Astrocyte (in vitro differentiated cells and primary cell): Measurements from ENCODE around the gene CALD1. TPM values are rescaled to one million over a fixed set of nuclear protein-coding genes. Genes with fewer than 3 reads are reported as not detected.
A peak's percentile ranks its signal among the peaks of the same experiment; 100 is the strongest.

Experiments used
- DNase-seq: peaks from one replicate; pipeline ENCODE4 v3.0.0-alpha.2; 2010; ENCODE audit warnings: low read depth
- FAIRE-seq: peaks from 2 replicates; lab custom pipeline; 2011; peaks lifted over from hg19 to GRCh38; lab: Jason Lieb, UNC
- H2AFZ ChIP-seq: 2 replicates; pipeline ENCODE4 v1.6.0; 2012; ENCODE audit warnings: low read depth, low read length, inconsistent platforms
- H3K27ac ChIP-seq: 2 replicates; pipeline ENCODE4 v1.5.1; 2011; ENCODE audit warnings: low read depth, low read length, inconsistent platforms
- H3K27me3 ChIP-seq: 2 replicates; pipeline ENCODE4 v1.6.0; 2011; ENCODE audit warnings: low read length, inconsistent platforms; ENCODE audit not compliant: insufficient read depth
- H3K36me3 ChIP-seq: 2 replicates; pipeline ENCODE4 v1.5.1; 2011; ENCODE audit warnings: low read length, inconsistent platforms; ENCODE audit not compliant: insufficient read depth
- H3K4me1 ChIP-seq: 2 replicates; pipeline ENCODE4 v1.5.1; 2011; ENCODE audit warnings: low read length, inconsistent platforms; ENCODE audit not compliant: insufficient read depth
- H3K4me2 ChIP-seq: 2 replicates; pipeline ENCODE4 v1.6.0; 2012; ENCODE audit warnings: low read length, inconsistent platforms
- H3K4me3 ChIP-seq: 2 replicates; pipeline ENCODE4 v1.5.1; 2011; ENCODE audit warnings: low read depth, mild to moderate bottlenecking, low read length, inconsistent platforms; ENCODE audit not compliant: insufficient read depth
- H3K79me2 ChIP-seq: 2 replicates; pipeline ENCODE4 v1.6.0; 2012; ENCODE audit warnings: mild to moderate bottlenecking, low read length, inconsistent platforms; ENCODE audit not compliant: insufficient read depth
- H3K9ac ChIP-seq: 2 replicates; pipeline ENCODE4 v1.6.0; 2012; ENCODE audit warnings: mild to moderate bottlenecking, low read length, inconsistent platforms
- H3K9me3 ChIP-seq: 2 replicates; pipeline ENCODE4 v1.5.1; 2012; ENCODE audit warnings: low read depth, mild to moderate bottlenecking, low read length, inconsistent platforms; ENCODE audit not compliant: insufficient read depth
- H4K20me1 ChIP-seq: 2 replicates; pipeline ENCODE4 v1.6.0; 2012; ENCODE audit warnings: low read length, inconsistent platforms; ENCODE audit not compliant: insufficient read depth
- H3K27ac Mint-ChIP-seq: one replicate; pipeline ENCODE4 v1.8.0; 2021; ENCODE audit warnings: mild to moderate bottlenecking, mixed read lengths; ENCODE audit not compliant: unreplicated experiment
- H3K27me3 Mint-ChIP-seq: one replicate; pipeline ENCODE4 v1.8.0; 2021; ENCODE audit warnings: low read depth, mixed read lengths; ENCODE audit not compliant: unreplicated experiment
- H3K36me3 Mint-ChIP-seq: one replicate; pipeline ENCODE4 v1.8.0; 2021; ENCODE audit warnings: low read depth, mixed read lengths; ENCODE audit not compliant: unreplicated experiment
- H3K4me1 Mint-ChIP-seq: one replicate; pipeline ENCODE4 v1.8.0; 2021; ENCODE audit warnings: low read depth, mixed read lengths; ENCODE audit not compliant: unreplicated experiment
- H3K4me3 Mint-ChIP-seq: one replicate; pipeline ENCODE4 v1.8.0; 2021; ENCODE audit warnings: mild to moderate bottlenecking, moderate library complexity, mixed read lengths; ENCODE audit not compliant: unreplicated experiment
- H3K9me3 Mint-ChIP-seq: one replicate; pipeline ENCODE4 v1.8.0; 2021; ENCODE audit warnings: mild to moderate bottlenecking, mixed read lengths; ENCODE audit not compliant: unreplicated experiment
- EZH2 ChIP-seq: IDR thresholded peaks from 2 replicates; pipeline ENCODE4 v1.6.1; 2012; ENCODE audit warnings: mild to moderate bottlenecking, low read length, inconsistent platforms; ENCODE audit not compliant: insufficient read depth
- total RNA-seq: library from RNA; stranded (reverse); gene quantifications from 2 replicates; pipeline ENCODE4 v1.2.1, GENCODE V29; 2021
- TF ChIP-seq, protein P1 (sequence below): IDR thresholded peaks from 2 replicates; pipeline ENCODE4 v1.5.1; 2011; ENCODE audit warnings: low read depth, mild to moderate bottlenecking, inconsistent platforms, low read length, moderate library complexity; ENCODE audit not compliant: insufficient read depth

The CALD1 gene
- total RNA-seq, 1 donor from 2014 or later = 1,872 TPM

DNA sequence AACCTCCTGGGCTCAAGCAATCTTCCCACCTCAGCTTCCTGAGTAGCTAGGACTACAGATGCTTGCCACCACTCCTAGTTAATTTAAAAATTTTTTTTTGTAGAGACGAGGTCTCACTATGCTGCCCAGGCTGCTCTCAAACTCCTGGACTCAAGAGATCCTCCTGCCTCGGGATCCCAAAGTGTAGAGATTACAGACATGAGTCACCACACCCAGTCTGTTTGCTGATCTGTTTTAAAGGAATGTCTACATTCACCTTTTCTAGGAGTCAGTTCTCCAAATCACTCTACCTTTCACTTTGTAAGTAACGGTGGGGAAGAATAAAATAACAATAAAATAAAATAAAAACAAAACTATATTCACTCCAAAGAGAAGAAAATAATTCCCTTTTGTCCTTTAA, 120.3 kb downstream of the CALD1 start:
- Mint-ChIP-seq H3K27me3 (no peaks in the 10 kb centered on the region), H3K36me3 (peaks cover 21% of the 10 kb centered on the region), H3K27ac (peak overlapping the region; percentile 94), H3K4me3 (no peak overlapping the region), H3K4me1 (peaks cover 64% of the 10 kb centered on the region), H3K9me3 (no peaks in the 10 kb centered on the region)
- Histone ChIP-seq H3K36me3 (peaks cover 13% of the 10 kb centered on the region), H4K20me1 (peaks cover 83% of the 10 kb centered on the region), H3K9me3 (no peaks in the 10 kb centered on the region), H3K27me3 (no peaks in the 10 kb centered on the region), H3K9ac (peak overlapping the region; percentile 18), H3K27ac (peak overlapping the region; percentile 72), H3K4me2 (peak overlapping the region; percentile 59), H2AFZ (no peak overlapping the region), H3K4me1 (peaks cover 7% of the 10 kb centered on the region), H3K4me3 (no peak overlapping the region), H3K79me2 (peaks cover 98% of the 10 kb centered on the region)
- FAIRE-seq = no peak
- peak; percentile 78 for DNase-seq
- TF ChIP-seq, protein P1, sequence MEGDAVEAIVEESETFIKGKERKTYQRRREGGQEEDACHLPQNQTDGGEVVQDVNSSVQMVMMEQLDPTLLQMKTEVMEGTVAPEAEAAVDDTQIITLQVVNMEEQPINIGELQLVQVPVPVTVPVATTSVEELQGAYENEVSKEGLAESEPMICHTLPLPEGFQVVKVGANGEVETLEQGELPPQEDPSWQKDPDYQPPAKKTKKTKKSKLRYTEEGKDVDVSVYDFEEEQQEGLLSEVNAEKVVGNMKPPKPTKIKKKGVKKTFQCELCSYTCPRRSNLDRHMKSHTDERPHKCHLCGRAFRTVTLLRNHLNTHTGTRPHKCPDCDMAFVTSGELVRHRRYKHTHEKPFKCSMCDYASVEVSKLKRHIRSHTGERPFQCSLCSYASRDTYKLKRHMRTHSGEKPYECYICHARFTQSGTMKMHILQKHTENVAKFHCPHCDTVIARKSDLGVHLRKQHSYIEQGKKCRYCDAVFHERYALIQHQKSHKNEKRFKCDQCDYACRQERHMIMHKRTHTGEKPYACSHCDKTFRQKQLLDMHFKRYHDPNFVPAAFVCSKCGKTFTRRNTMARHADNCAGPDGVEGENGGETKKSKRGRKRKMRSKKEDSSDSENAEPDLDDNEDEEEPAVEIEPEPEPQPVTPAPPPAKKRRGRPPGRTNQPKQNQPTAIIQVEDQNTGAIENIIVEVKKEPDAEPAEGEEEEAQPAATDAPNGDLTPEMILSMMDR = no peak
- no peak for TF ChIP-seq EZH2

DNA sequence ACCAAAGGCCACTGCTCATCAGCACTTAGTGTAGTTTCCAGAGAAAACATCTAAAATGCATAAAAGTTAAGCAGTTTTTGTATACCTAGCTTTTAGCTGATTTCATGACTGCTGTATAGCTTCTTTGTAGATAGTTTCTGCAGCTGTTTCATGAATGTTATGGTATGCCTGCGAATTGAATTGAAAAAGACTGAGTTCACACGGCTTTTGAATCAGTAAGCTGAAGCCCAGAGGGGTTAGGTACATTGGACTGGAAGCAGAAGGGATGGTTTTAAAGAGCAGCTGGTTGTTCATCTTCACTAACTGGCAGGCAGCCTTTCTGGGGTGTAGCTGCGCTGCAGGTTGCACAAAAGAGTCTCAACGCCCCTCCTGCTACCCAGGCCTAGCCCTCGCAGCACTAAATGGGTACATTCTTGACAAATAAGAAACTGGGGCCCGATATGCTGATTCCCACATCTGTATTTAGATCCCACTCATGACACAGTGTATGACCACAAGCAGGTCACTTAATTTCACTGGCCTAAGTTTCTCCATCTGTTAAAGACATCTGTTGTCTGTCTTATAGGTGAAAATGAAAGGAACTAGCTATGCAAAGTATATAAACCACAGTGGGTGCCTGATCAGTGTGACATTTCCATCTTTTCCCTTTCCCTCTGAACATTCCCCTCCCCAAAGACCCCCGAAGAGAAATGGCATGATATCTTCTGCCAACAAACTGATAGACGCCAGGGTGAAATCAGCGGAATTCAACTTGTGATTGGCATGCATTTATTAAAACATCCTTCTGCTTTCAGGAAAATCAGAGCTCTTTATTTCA, 120.9 kb downstream of the CALD1 start:
- TF ChIP-seq, protein P1 = no peak
- TF ChIP-seq EZH2 = no peak
- no peak overlapping the region for H3K4me2 ChIP-seq
- H3K27me3 ChIP-seq = no peaks in the 10 kb centered on the region
- H3K27ac ChIP-seq = peak overlapping the region; percentile 42
- Mint-ChIP-seq H3K4me1 (peaks cover 69% of the 10 kb centered on the region), H3K27ac (peak overlapping the region; percentile 94), H3K36me3 (peaks cover 23% of the 10 kb centered on the region), H3K9me3 (no peaks in the 10 kb centered on the region), H3K27me3 (no peaks in the 10 kb centered on the region), H3K4me3 (peak overlapping the region; percentile 66)
- DNase-seq (no peak), FAIRE-seq (no peak)
- no peaks in the 10 kb centered on the region for H3K9me3 ChIP-seq
- peaks cover 97% of the 10 kb centered on the region for H3K79me2 ChIP-seq
- no peak overlapping the region for H3K4me3 ChIP-seq
- no peak overlapping the region for H3K9ac ChIP-seq
- peaks cover 7% of the 10 kb centered on the region for H3K4me1 ChIP-seq
- peaks cover 78% of the 10 kb centered on the region for H4K20me1 ChIP-seq
- H2AFZ ChIP-seq = no peak overlapping the region
- peaks cover 13% of the 10 kb centered on the region for H3K36me3 ChIP-seq

DNA sequence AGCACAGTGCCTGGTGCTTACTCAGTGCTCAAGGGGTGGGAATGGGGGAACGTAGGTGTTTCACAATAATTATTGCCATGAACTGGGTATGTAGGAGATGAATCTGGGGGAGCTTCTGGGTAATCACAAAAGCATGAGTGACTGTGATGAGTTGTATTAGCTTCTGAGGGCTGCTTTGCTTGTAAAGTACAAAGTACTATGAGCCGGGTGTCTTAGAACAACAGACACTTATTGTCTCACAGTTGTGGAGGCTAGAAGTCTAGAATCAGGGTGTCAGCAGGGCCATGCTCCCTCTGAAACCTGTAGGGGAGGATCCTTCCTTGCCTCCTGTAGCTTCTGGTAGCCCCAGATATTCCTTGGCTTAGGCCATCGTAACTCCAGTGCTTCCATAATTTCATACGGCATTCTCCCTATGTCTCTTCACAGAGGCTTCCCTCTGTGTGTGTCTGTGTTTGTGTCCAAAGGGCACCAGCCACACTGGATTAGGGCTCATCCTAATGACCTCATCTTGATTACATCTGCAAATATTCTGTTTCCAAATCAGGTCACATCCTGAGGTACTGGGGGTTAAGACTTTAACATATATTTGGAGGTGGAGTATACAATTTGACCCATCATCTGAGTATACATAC, 122.1 kb downstream of the CALD1 start:
- no peaks in the 10 kb centered on the region for H3K9me3 ChIP-seq
- no peak overlapping the region for H3K27ac ChIP-seq
- H3K27me3 Mint-ChIP-seq = no peaks in the 10 kb centered on the region
- H3K4me3 Mint-ChIP-seq = peak overlapping the region; percentile 11
- H3K4me1 ChIP-seq = peaks cover 15% of the 10 kb centered on the region
- H3K4me1 Mint-ChIP-seq = peaks cover 71% of the 10 kb centered on the region
- no peak overlapping the region for H3K4me3 ChIP-seq
- peaks cover 75% of the 10 kb centered on the region for H4K20me1 ChIP-seq
- no peaks in the 10 kb centered on the region for H3K27me3 ChIP-seq
- no peak overlapping the region for H3K4me2 ChIP-seq
- H3K9me3 Mint-ChIP-seq = no peaks in the 10 kb centered on the region
- TF ChIP-seq EZH2 = no peak
- TF ChIP-seq, protein P1 = no peak
- H3K27ac Mint-ChIP-seq = peak overlapping the region; percentile 94
- no peak for FAIRE-seq
- DNase-seq = no peak
- H3K9ac ChIP-seq = no peak overlapping the region
- H3K36me3 Mint-ChIP-seq = peaks cover 23% of the 10 kb centered on the region
- peaks cover 17% of the 10 kb centered on the region for H3K36me3 ChIP-seq
- H3K79me2 ChIP-seq = peaks cover 97% of the 10 kb centered on the region
- no peak overlapping the region for H2AFZ ChIP-seq
